ENCODE data around the gene IL15.
"Not testable (repeated sequence)": the region's sequence is repeated elsewhere in the genome, so short reads cannot be mapped to it uniquely, and the experiment has no call there.

DNA sequence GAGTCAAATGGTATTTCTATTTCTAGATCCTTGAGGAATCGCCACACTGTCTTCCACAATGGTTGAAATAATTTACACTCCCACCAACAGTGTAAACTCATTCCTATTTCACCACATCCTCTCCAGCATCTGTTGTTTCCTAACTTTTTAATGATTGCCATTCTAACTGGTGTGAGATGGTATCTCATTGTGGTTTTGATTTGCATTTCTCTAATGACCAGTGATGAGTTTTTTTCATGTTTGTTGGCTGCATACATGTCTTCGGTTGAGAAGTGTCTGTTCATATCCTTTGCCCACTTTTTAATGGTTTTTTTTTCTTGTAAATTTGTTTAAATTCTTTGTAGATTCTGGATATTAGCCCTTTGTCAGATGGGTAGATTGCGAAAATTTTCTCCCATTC is 115.4 kb downstream of the IL15 start:
- TF ChIP-seq, protein P1, sequence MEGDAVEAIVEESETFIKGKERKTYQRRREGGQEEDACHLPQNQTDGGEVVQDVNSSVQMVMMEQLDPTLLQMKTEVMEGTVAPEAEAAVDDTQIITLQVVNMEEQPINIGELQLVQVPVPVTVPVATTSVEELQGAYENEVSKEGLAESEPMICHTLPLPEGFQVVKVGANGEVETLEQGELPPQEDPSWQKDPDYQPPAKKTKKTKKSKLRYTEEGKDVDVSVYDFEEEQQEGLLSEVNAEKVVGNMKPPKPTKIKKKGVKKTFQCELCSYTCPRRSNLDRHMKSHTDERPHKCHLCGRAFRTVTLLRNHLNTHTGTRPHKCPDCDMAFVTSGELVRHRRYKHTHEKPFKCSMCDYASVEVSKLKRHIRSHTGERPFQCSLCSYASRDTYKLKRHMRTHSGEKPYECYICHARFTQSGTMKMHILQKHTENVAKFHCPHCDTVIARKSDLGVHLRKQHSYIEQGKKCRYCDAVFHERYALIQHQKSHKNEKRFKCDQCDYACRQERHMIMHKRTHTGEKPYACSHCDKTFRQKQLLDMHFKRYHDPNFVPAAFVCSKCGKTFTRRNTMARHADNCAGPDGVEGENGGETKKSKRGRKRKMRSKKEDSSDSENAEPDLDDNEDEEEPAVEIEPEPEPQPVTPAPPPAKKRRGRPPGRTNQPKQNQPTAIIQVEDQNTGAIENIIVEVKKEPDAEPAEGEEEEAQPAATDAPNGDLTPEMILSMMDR (IDR thresholded peaks at IDR 0.05): not testable (repeated sequence)
- not testable (repeated sequence) for TF ChIP-seq POLR2A (IDR thresholded peaks at IDR 0.05)
